Measurements from ENCODE around the gene TENM3.

GRCh38 chr4:182510836-182511235 lies 267.6 kb downstream of the TENM3 start:
- TF ChIP-seq, protein P1, sequence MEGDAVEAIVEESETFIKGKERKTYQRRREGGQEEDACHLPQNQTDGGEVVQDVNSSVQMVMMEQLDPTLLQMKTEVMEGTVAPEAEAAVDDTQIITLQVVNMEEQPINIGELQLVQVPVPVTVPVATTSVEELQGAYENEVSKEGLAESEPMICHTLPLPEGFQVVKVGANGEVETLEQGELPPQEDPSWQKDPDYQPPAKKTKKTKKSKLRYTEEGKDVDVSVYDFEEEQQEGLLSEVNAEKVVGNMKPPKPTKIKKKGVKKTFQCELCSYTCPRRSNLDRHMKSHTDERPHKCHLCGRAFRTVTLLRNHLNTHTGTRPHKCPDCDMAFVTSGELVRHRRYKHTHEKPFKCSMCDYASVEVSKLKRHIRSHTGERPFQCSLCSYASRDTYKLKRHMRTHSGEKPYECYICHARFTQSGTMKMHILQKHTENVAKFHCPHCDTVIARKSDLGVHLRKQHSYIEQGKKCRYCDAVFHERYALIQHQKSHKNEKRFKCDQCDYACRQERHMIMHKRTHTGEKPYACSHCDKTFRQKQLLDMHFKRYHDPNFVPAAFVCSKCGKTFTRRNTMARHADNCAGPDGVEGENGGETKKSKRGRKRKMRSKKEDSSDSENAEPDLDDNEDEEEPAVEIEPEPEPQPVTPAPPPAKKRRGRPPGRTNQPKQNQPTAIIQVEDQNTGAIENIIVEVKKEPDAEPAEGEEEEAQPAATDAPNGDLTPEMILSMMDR (IDR thresholded peaks at IDR 0.05; ENCODE audit: insufficient read depth, low read length, poor library complexity, severe bottlenecking) = no peak
- TF ChIP-seq EZH2phosphoT487 (conservative IDR thresholded peaks at IDR 0.05; ENCODE audit: low read length) = no peak
